H9 (cell line): ENCODE measurements around the gene GFM2. TPM values are rescaled to one million over a fixed set of nuclear protein-coding genes. Genes with fewer than 3 reads are reported as not detected.

ENCODE experiments used
- DNase-seq: peaks from one replicate; pipeline ENCODE4 v3.0.0-alpha.2; 2017
- H2AFZ ChIP-seq: one replicate; pipeline ENCODE4 v1.6.1; 2013; ENCODE audit warnings: mild to moderate bottlenecking, low read length, control low read depth, moderate library complexity
- H2AK5ac ChIP-seq: 2 replicates; pipeline ENCODE4 v1.6.1; 2013; ENCODE audit warnings: low read length, control low read depth, mixed read lengths; ENCODE audit not compliant: insufficient read length
- H2BK120ac ChIP-seq: one replicate; pipeline ENCODE4 v1.6.1; 2013; ENCODE audit warnings: low read depth, mild to moderate bottlenecking, low read length, control low read depth, inconsistent platforms; ENCODE audit not compliant: poor library complexity, severe bottlenecking
- H2BK12ac ChIP-seq: 2 replicates; pipeline ENCODE4 v1.6.1; 2013; ENCODE audit warnings: low read length, control low read depth, mixed read lengths, low read depth; ENCODE audit not compliant: insufficient read length
- H2BK15ac ChIP-seq: 2 replicates; pipeline ENCODE4 v1.6.1; 2013; ENCODE audit warnings: low read depth, low read length, control low read depth
- H2BK20ac ChIP-seq: one replicate; pipeline ENCODE4 v1.6.1; 2013; ENCODE audit warnings: low read depth, mild to moderate bottlenecking, low read length, control low read depth, inconsistent platforms; ENCODE audit not compliant: poor library complexity, severe bottlenecking
- H2BK5ac ChIP-seq: 2 replicates; pipeline ENCODE4 v1.6.1; 2013; ENCODE audit warnings: low read length, control low read depth, mixed read lengths; ENCODE audit not compliant: insufficient read length
- H3K14ac ChIP-seq: 2 replicates; pipeline ENCODE4 v1.6.1; 2013; ENCODE audit warnings: low read length, control low read depth; ENCODE audit not compliant: insufficient read depth
- H3K18ac ChIP-seq: 2 replicates; pipeline ENCODE4 v1.6.1; 2013; ENCODE audit warnings: low read depth, mild to moderate bottlenecking, mixed read lengths, low read length, control low read depth; ENCODE audit not compliant: insufficient read length
- H3K23ac ChIP-seq: 2 replicates; pipeline ENCODE4 v1.6.1; 2013; ENCODE audit warnings: low read length, control low read depth, mixed read lengths, low read depth; ENCODE audit not compliant: insufficient read length
- H3K23me2 ChIP-seq: 2 replicates; pipeline ENCODE4 v1.6.1; 2013; ENCODE audit warnings: low read depth, mild to moderate bottlenecking, mixed read lengths, low read length, control low read depth; ENCODE audit not compliant: insufficient read length, poor library complexity, severe bottlenecking
- H3K27ac ChIP-seq: 2 replicates; pipeline ENCODE4 v1.5.1; 2013; ENCODE audit warnings: low read length, control low read depth, mixed read lengths, low read depth; ENCODE audit not compliant: insufficient read length
- H3K27me3 ChIP-seq: 2 replicates; pipeline ENCODE4 v1.6.1; 2013; ENCODE audit warnings: low read length, control low read depth, inconsistent platforms; ENCODE audit not compliant: insufficient read depth
- H3K4ac ChIP-seq: 2 replicates; pipeline ENCODE4 v1.6.1; 2013; ENCODE audit warnings: low read depth, mild to moderate bottlenecking, control low read depth, inconsistent platforms, low read length, moderate library complexity
- H3K4me1 ChIP-seq: 2 replicates; pipeline ENCODE4 v1.6.1; 2013; ENCODE audit warnings: low read length, control low read depth, inconsistent platforms; ENCODE audit not compliant: insufficient read depth
- H3K4me2 ChIP-seq: 2 replicates; pipeline ENCODE4 v1.6.1; 2013; ENCODE audit warnings: low read length, control low read depth, mixed read lengths; ENCODE audit not compliant: insufficient read length, insufficient read depth
- H3K56ac ChIP-seq: 2 replicates; pipeline ENCODE4 v1.6.1; 2013; ENCODE audit warnings: low read depth, mild to moderate bottlenecking, mixed read lengths, low read length, control low read depth; ENCODE audit not compliant: insufficient read length
- H3K79me1 ChIP-seq: 2 replicates; pipeline ENCODE4 v1.6.1; 2013; ENCODE audit warnings: low read depth, mild to moderate bottlenecking, moderate library complexity, low read length, control low read depth, inconsistent platforms; ENCODE audit not compliant: insufficient read depth, poor library complexity, severe bottlenecking
- H3K79me2 ChIP-seq: 2 replicates; pipeline ENCODE4 v1.6.1; 2013; ENCODE audit warnings: low read length, control low read depth, inconsistent platforms; ENCODE audit not compliant: insufficient read depth
- H3K9ac ChIP-seq: 2 replicates; pipeline ENCODE4 v1.6.1; 2013; ENCODE audit warnings: low read length, control low read depth, mixed read lengths; ENCODE audit not compliant: insufficient read length; ENCODE audit errors: extremely low read depth
- H3K9me3 ChIP-seq: one replicate; pipeline ENCODE4 v1.6.1; 2013; ENCODE audit warnings: low read depth, low read length, inconsistent platforms; ENCODE audit not compliant: control insufficient read depth
- H3T11ph ChIP-seq: one replicate; pipeline ENCODE4 v1.6.1; 2013; ENCODE audit warnings: mild to moderate bottlenecking, low read length, control low read depth, inconsistent platforms
- H4K20me1 ChIP-seq: one replicate; pipeline ENCODE4 v1.6.1; 2013; ENCODE audit not compliant: control insufficient read depth, insufficient read length, insufficient read depth
- H4K5ac ChIP-seq: 2 replicates; pipeline ENCODE4 v1.6.1; 2013; ENCODE audit warnings: low read depth, mild to moderate bottlenecking, mixed read lengths, low read length, control low read depth; ENCODE audit not compliant: insufficient read length
- H4K8ac ChIP-seq: replicated peaks from 2 replicates; pipeline ENCODE4 v1.6.1; 2013; ENCODE audit warnings: low read length, control low read depth, mixed read lengths, low read depth; ENCODE audit not compliant: insufficient read length
- H4K91ac ChIP-seq: 2 replicates; pipeline ENCODE4 v1.6.1; 2013; ENCODE audit warnings: low read depth, mild to moderate bottlenecking, moderate library complexity, mixed read lengths, low read length, control low read depth; ENCODE audit not compliant: insufficient read length
- H3K27ac Mint-ChIP-seq, 3 experiments: 2 replicates in 2 of 3; 3 replicates in 1 of 3; pipeline ENCODE4 v1.8.0; 2020 to 2021; ENCODE audit warnings: mixed read lengths in 3 of 3, mild to moderate bottlenecking in 1 of 3, moderate library complexity in 1 of 3
- H3K27me3 Mint-ChIP-seq: 2 replicates; pipeline ENCODE4 v1.8.0; 2021; ENCODE audit warnings: low read depth, mild to moderate bottlenecking, moderate library complexity, mixed read lengths
- H3K36me3 Mint-ChIP-seq, 3 experiments: 2 replicates in 2 of 3; 3 replicates in 1 of 3; pipeline ENCODE4 v1.8.0; 2020 to 2021; ENCODE audit warnings: low read depth in 3 of 3, mixed read lengths in 3 of 3; ENCODE audit not compliant: insufficient read depth in 1 of 3
- H3K4me1 Mint-ChIP-seq, 2 experiments: 2 replicates each; pipeline ENCODE4 v1.8.0; 2020; ENCODE audit warnings: mixed read lengths in 2 of 2
- H3K4me3 Mint-ChIP-seq, 2 experiments: 2 replicates in 1 of 2; 3 replicates in 1 of 2; pipeline ENCODE4 v1.8.0; 2020 to 2021; ENCODE audit warnings: mild to moderate bottlenecking in 2 of 2, mixed read lengths in 2 of 2, moderate library complexity in 1 of 2
- H3K9me3 Mint-ChIP-seq, 2 experiments: 2 replicates in 1 of 2; 3 replicates in 1 of 2; pipeline ENCODE4 v1.8.0; 2020; ENCODE audit warnings: mild to moderate bottlenecking in 2 of 2, mixed read lengths in 2 of 2, moderate library complexity in 1 of 2
- CTCF ChIP-seq: fragments of 200-600 bp; sonication (generic); conservative IDR thresholded peaks from 3 replicates; pipeline ENCODE4 v1.8.0; 2021; ENCODE audit warnings: antibody characterized with exemption, mild to moderate bottlenecking
- WGBS: extraction: QIAGEN DNeasy Blood & Tissue Kit; methylation state at CpG from one replicate; pipeline ENCODE4 v1.1.7; 2013; ENCODE audit warnings: missing lambda C conversion rate, low lambda C conversion rate, mixed read lengths; ENCODE audit not compliant: insufficient read length; ENCODE audit errors: extremely low coverage; 5-methylcytosine and 5-hydroxymethylcytosine counted together
- total RNA-seq: library from RNA; stranded (reverse); gene quantifications from 2 replicates; pipeline ENCODE4 v1.2.1, GENCODE V29; 2021

Gene GFM2
- total RNA-seq, 1 experiment from 2014 or later = 30.0 TPM

GRCh38 chr5:74810915-74811314 lies 44.0 kb upstream of the GFM2 start:
- Mint-ChIP-seq H3K27me3 (no peaks in the 10 kb centered on the region), H3K9me3 (no peaks in the 10 kb centered on the region), H3K4me3 (no peak overlapping the region), H3K27ac (no peak overlapping the region), H3K4me1 (peaks cover 6 to 9% of the 10 kb centered on the region in 2 experiments), H3K36me3 (peaks cover 30 to 56% (median 34%) of the 10 kb centered on the region in 3 experiments)
- Histone ChIP-seq H2BK12ac (no peak overlapping the region), H3K14ac (no peak overlapping the region), H3K56ac (no peak overlapping the region), H3K4ac (no peak overlapping the region), H4K20me1 (no peaks in the 10 kb centered on the region), H2AFZ (no peak overlapping the region), H3K9me3 (no peaks in the 10 kb centered on the region), H3K27ac (peak overlapping the region; percentile 32), H3K27me3 (no peaks in the 10 kb centered on the region), H2AK5ac (no peak overlapping the region), H4K5ac (no peak overlapping the region), H3K4me2 (no peak overlapping the region), H3K4me1 (peaks cover 4% of the 10 kb centered on the region; the same call in 1 of the 2 replicates), H2BK5ac (no peak overlapping the region), H3T11ph (no peak overlapping the region), H3K79me2 (no peaks in the 10 kb centered on the region; the same call in 1 of the 2 replicates), H3K23me2 (no peaks in the 10 kb centered on the region), H3K18ac (no peak overlapping the region), H2BK20ac (no peak overlapping the region), H3K23ac (no peak overlapping the region), H3K79me1 (peaks cover 2% of the 10 kb centered on the region), H2BK120ac (no peak overlapping the region), H4K8ac (no peak overlapping the region), H3K9ac (no peak overlapping the region), H2BK15ac (no peak overlapping the region), H4K91ac (no peak overlapping the region)
- no peak for TF ChIP-seq CTCF
- DNase-seq = no peak
- no CpG with 5 or more reads among the region's 4 CpGs for WGBS
